GM23338 (cell line): Measurements from ENCODE around the gene RFC2.

ENCODE experiments used
- CREB1 ChIP-seq: fragments of 250-450 bp; sonication (Bioruptor Pico); IDR thresholded peaks from 2 replicates; pipeline ENCODE4 v1.5.0; 2020; ENCODE audit warnings: low read depth, mild to moderate bottlenecking, moderate library complexity
- CTCF ChIP-seq, 2 experiments: fragments of 200-600 bp in 1 of 2; sonication (generic) in 1 of 2; conservative IDR thresholded peaks; 2 replicates each; pipeline versions ENCODE4 v1.5.1 to v1.6.1; 2016 to 2017; ENCODE audit warnings: antibody characterized with exemption in 2 of 2, low read depth in 2 of 2, mild to moderate bottlenecking in 2 of 2, moderate library complexity in 1 of 2
- ETS1 ChIP-seq: IDR thresholded peaks from 2 replicates; pipeline ENCODE4 v1.6.1; 2016; ENCODE audit warnings: antibody characterized with exemption
- EZH2 ChIP-seq: fragments of 200-600 bp; sonication (generic); IDR thresholded peaks from one replicate; pipeline ENCODE4 v1.8.0; 2017; ENCODE audit warnings: antibody characterized with exemption, mild to moderate bottlenecking, low read depth; ENCODE audit not compliant: unreplicated experiment
- EZH2phosphoT487 ChIP-seq: fragments of 200-600 bp; sonication (generic); IDR thresholded peaks from one replicate; pipeline ENCODE4 v1.8.1; 2018; ENCODE audit warnings: antibody characterized with exemption; ENCODE audit not compliant: unreplicated experiment
- JUNB ChIP-seq: IDR thresholded peaks from one replicate; pipeline ENCODE4 v1.6.1; 2016; ENCODE audit warnings: antibody characterized with exemption; ENCODE audit not compliant: unreplicated experiment
- NANOG ChIP-seq: IDR thresholded peaks from 2 replicates; pipeline ENCODE4 v1.6.1; 2016; ENCODE audit warnings: antibody characterized with exemption, borderline replicate concordance
- POLR2AphosphoS5 ChIP-seq: IDR thresholded peaks from 2 replicates; pipeline ENCODE4 v1.6.1; 2016; ENCODE audit warnings: antibody characterized with exemption, low read depth
- REST ChIP-seq: IDR thresholded peaks from one replicate; pipeline ENCODE4 v1.6.1; 2018; ENCODE audit warnings: antibody characterized with exemption; ENCODE audit not compliant: unreplicated experiment
- STAT1 ChIP-seq: IDR thresholded peaks from one replicate; pipeline ENCODE4 v1.6.1; 2016; ENCODE audit warnings: antibody characterized with exemption; ENCODE audit not compliant: unreplicated experiment
- ZNF331 ChIP-seq: fragments of 250-450 bp; sonication (Bioruptor Pico); IDR thresholded peaks from 2 replicates; pipeline ENCODE4 v1.5.0; 2020; ENCODE audit warnings: low read depth, mild to moderate bottlenecking, moderate library complexity

- no peak for TF ChIP-seq CTCF (conservative IDR thresholded peaks at IDR 0.05; ENCODE audit: low read depth in 2 of 2)
- TF ChIP-seq POLR2AphosphoS5, result no peak
- no peak for TF ChIP-seq REST
- TF ChIP-seq EZH2phosphoT487, result no peak
- TF ChIP-seq ETS1, result no peak
- no peak for TF ChIP-seq CREB1 (CRISPR knock-in tag)
- TF ChIP-seq STAT1, result no peak
- no peak for TF ChIP-seq JUNB
- TF ChIP-seq EZH2, result no peak
- TF ChIP-seq ZNF331 (CRISPR knock-in tag), result no peak
- no peak for TF ChIP-seq NANOG
Observed at GRCh38 chr7:74185016-74185415, 69.2 kb downstream of the RFC2 start.
